HL-60 (cell line): ENCODE measurements around the gene WBP2.

ENCODE experiments used
- CTCF ChIP-seq: IDR thresholded peaks from one replicate; pipeline ENCODE4 v1.5.1; 2011; ENCODE audit warnings: low read length, control low read depth, inconsistent platforms; ENCODE audit not compliant: insufficient read depth
- POLR2AphosphoS5 ChIP-seq: IDR thresholded peaks from 2 replicates; pipeline ENCODE4 v1.6.1; 2012; ENCODE audit warnings: low read depth

DNA sequence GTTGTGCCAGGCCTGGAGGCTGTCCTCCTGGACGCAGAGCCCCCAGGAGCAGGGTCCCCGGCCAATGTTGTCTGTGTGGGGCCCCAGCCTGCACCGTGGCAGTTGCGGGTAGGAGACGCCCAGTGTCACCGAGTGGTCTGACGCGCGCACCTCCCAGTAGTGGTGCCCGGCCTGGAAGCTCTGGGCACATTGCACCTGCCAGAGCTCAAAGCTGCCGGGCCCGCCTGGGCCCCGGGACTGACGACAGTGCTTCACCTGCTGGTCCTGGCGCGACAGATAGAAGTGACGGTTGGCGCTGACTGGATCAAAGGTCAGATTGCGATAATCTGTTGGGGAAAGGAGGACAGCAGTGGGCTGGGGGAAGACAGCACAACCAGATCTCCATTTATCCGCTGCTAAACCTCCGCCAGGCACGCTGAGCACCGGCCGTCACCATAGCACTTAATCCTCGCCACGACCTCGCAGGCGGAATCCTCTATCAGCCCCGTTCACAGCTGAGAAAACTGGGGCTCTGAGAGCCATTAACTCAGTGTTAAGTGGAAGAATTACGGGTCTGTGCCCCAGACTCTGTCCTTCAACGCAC is 36.0 kb upstream of the WBP2 start:
- TF ChIP-seq CTCF: no peak
- TF ChIP-seq POLR2AphosphoS5: no peak; the same call in 1 of the 2 replicates
